Skeletal muscle satellite cell (primary cell): ENCODE data around the gene CENPU.

ENCODE experiments used
- H3K27me3 ChIP-seq: 2 replicates; pipeline ENCODE4 v1.7.0; 2013; ENCODE audit warnings: low read length; ENCODE audit not compliant: control insufficient read depth, insufficient read depth
- H3K36me3 ChIP-seq: 2 replicates; pipeline ENCODE4 v1.7.0; 2013; ENCODE audit warnings: mild to moderate bottlenecking, control low read depth, low read length; ENCODE audit not compliant: insufficient read depth
- H3K4me1 ChIP-seq: 2 replicates; pipeline ENCODE4 v1.7.0; 2013; ENCODE audit warnings: low read length; ENCODE audit not compliant: control insufficient read depth, insufficient read depth
- H3K4me2 ChIP-seq: 2 replicates; pipeline ENCODE4 v1.7.0; 2013; ENCODE audit warnings: mild to moderate bottlenecking, low read length
- H3K4me3 ChIP-seq: 2 replicates; pipeline ENCODE4 v1.7.0; 2013; ENCODE audit warnings: low read length
- H3K9ac ChIP-seq: 2 replicates; pipeline ENCODE4 v1.7.0; 2013; ENCODE audit warnings: mild to moderate bottlenecking, low read depth, low read length, moderate library complexity
- H3K9me3 ChIP-seq: replicated peaks from 2 replicates; pipeline ENCODE4 v1.7.0; 2013; ENCODE audit warnings: mild to moderate bottlenecking, control low read depth, low read length

CENPU gene

GRCh38 chr4:184729946-184730345, 4.0 kb downstream of the CENPU start:
- H3K4me1 ChIP-seq: peaks cover 12% of the 10 kb centered on the region
- H3K27me3 ChIP-seq: no peaks in the 10 kb centered on the region
- peaks cover 5% of the 10 kb centered on the region for H3K36me3 ChIP-seq
- peak overlapping the region; percentile 3 for H3K9ac ChIP-seq
- H3K4me2 ChIP-seq: peak overlapping the region; percentile 62
- no peaks in the 10 kb centered on the region for H3K9me3 ChIP-seq
- no peak overlapping the region for H3K4me3 ChIP-seq

- no peaks in the 10 kb centered on the region for H3K9me3 ChIP-seq
- H3K4me3 ChIP-seq: no peak overlapping the region
- H3K9ac ChIP-seq: no peak overlapping the region
- peaks cover 5% of the 10 kb centered on the region for H3K36me3 ChIP-seq
- peaks cover 10% of the 10 kb centered on the region for H3K4me1 ChIP-seq
- H3K4me2 ChIP-seq: no peak overlapping the region
- no peaks in the 10 kb centered on the region for H3K27me3 ChIP-seq
These were observed 5.0 kb downstream of the CENPU start for GRCh38 chr4:184728858-184729257.

GRCh38 chr4:184727430-184727829, 6.5 kb downstream of the CENPU start:
- Histone ChIP-seq H3K4me3 (no peak overlapping the region), H3K9ac (no peak overlapping the region), H3K4me1 (peaks cover 9% of the 10 kb centered on the region)

GRCh38 chr4:184722798-184723197, 11.1 kb downstream of the CENPU start:
- Histone ChIP-seq H3K27me3 (no peaks in the 10 kb centered on the region), H3K9me3 (no peaks in the 10 kb centered on the region), H3K4me3 (no peak overlapping the region), H3K36me3 (peaks cover 9% of the 10 kb centered on the region), H3K4me2 (no peak overlapping the region), H3K9ac (no peak overlapping the region), H3K4me1 (no peaks in the 10 kb centered on the region)

More at GRCh38 chr4:184727430-184727829, 6.5 kb downstream of the CENPU start:
- H3K9me3 ChIP-seq: no peaks in the 10 kb centered on the region
- H3K4me2 ChIP-seq: no peak overlapping the region
- H3K27me3 ChIP-seq: no peaks in the 10 kb centered on the region
- peaks cover 10% of the 10 kb centered on the region for H3K36me3 ChIP-seq

- H3K4me2 ChIP-seq: no peak overlapping the region
- peaks cover 5% of the 10 kb centered on the region for H3K36me3 ChIP-seq
- no peaks in the 10 kb centered on the region for H3K27me3 ChIP-seq
- H3K9me3 ChIP-seq: no peaks in the 10 kb centered on the region
- no peak overlapping the region for H3K9ac ChIP-seq
- H3K4me3 ChIP-seq: no peak overlapping the region
- no peaks in the 10 kb centered on the region for H3K4me1 ChIP-seq
These were observed 12.6 kb downstream of the CENPU start for GRCh38 chr4:184721254-184721653.

- H3K9me3 ChIP-seq: no peaks in the 10 kb centered on the region
- H3K4me1 ChIP-seq: no peaks in the 10 kb centered on the region
- H3K9ac ChIP-seq: no peak overlapping the region
- no peaks in the 10 kb centered on the region for H3K27me3 ChIP-seq
- H3K36me3 ChIP-seq: peaks cover 5% of the 10 kb centered on the region
- H3K4me3 ChIP-seq: no peak overlapping the region
- H3K4me2 ChIP-seq: no peak overlapping the region
These were observed 14.5 kb downstream of the CENPU start for GRCh38 chr4:184719407-184719806.

- H3K4me1 ChIP-seq: no peaks in the 10 kb centered on the region
- H3K9ac ChIP-seq: no peak overlapping the region
- no peak overlapping the region for H3K4me2 ChIP-seq
- no peaks in the 10 kb centered on the region for H3K9me3 ChIP-seq
- H3K4me3 ChIP-seq: no peak overlapping the region
- H3K27me3 ChIP-seq: no peaks in the 10 kb centered on the region
- H3K36me3 ChIP-seq: no peaks in the 10 kb centered on the region
These were observed 18.4 kb downstream of the CENPU start for GRCh38 chr4:184715526-184715925.

- no peak overlapping the region for H3K4me3 ChIP-seq
- H3K4me2 ChIP-seq: no peak overlapping the region
- no peaks in the 10 kb centered on the region for H3K4me1 ChIP-seq
- H3K36me3 ChIP-seq: peaks cover 4% of the 10 kb centered on the region
- H3K9ac ChIP-seq: no peak overlapping the region
- no peaks in the 10 kb centered on the region for H3K9me3 ChIP-seq
- H3K27me3 ChIP-seq: no peaks in the 10 kb centered on the region
These were observed 20.0 kb downstream of the CENPU start for GRCh38 chr4:184713887-184714286.

- H3K4me1 ChIP-seq: no peaks in the 10 kb centered on the region
- no peak overlapping the region for H3K9ac ChIP-seq
- peaks cover 4% of the 10 kb centered on the region for H3K36me3 ChIP-seq
- no peaks in the 10 kb centered on the region for H3K27me3 ChIP-seq
- no peak overlapping the region for H3K4me3 ChIP-seq
- H3K4me2 ChIP-seq: no peak overlapping the region
- no peaks in the 10 kb centered on the region for H3K9me3 ChIP-seq
These were observed 21.6 kb downstream of the CENPU start for GRCh38 chr4:184712322-184712721.

GRCh38 chr4:184706453-184706852, 27.4 kb downstream of the CENPU start:
- peaks cover 17% of the 10 kb centered on the region for H3K36me3 ChIP-seq

GRCh38 chr4:184705692-184706091, 28.2 kb downstream of the CENPU start:
- H3K36me3 ChIP-seq: peaks cover 17% of the 10 kb centered on the region
- no peak overlapping the region for H3K9ac ChIP-seq
- H3K27me3 ChIP-seq: no peaks in the 10 kb centered on the region
- no peak overlapping the region for H3K4me3 ChIP-seq
- H3K4me2 ChIP-seq: no peak overlapping the region
- H3K9me3 ChIP-seq: no peaks in the 10 kb centered on the region
- no peaks in the 10 kb centered on the region for H3K4me1 ChIP-seq

More at GRCh38 chr4:184706453-184706852, 27.4 kb downstream of the CENPU start:
- Histone ChIP-seq H3K27me3 (no peaks in the 10 kb centered on the region), H3K4me1 (no peaks in the 10 kb centered on the region), H3K9me3 (no peaks in the 10 kb centered on the region), H3K4me2 (no peak overlapping the region), H3K9ac (no peak overlapping the region), H3K4me3 (no peak overlapping the region)

- Histone ChIP-seq H3K27me3 (no peaks in the 10 kb centered on the region), H3K36me3 (peaks cover 14% of the 10 kb centered on the region)
These were observed 31.8 kb downstream of the CENPU start for GRCh38 chr4:184702114-184702513.

More at GRCh38 chr4:184702114-184702513, 31.8 kb downstream of the CENPU start:
- H3K4me2 ChIP-seq: no peak overlapping the region
- H3K9ac ChIP-seq: no peak overlapping the region
- H3K4me1 ChIP-seq: no peaks in the 10 kb centered on the region
- no peak overlapping the region for H3K4me3 ChIP-seq
- H3K9me3 ChIP-seq: no peaks in the 10 kb centered on the region
